Neural cell (in vitro differentiated cells): ENCODE data around the gene DNAAF3. TPM values are rescaled to one million over a fixed set of nuclear protein-coding genes. Genes with fewer than 3 reads are reported as not detected.
A peak's percentile ranks its signal among the peaks of the same experiment; 100 is the strongest.

Experiments used
- H2AFZ ChIP-seq: fragments of 200-600, 300-800 bp; sonication (generic), shearing (Covaris generic); 2 replicates; pipeline ENCODE4 v1.6.0; 2014; ENCODE audit warnings: low read depth, mild to moderate bottlenecking, antibody characterized with exemption, low read length, moderate library complexity
- H3F3A ChIP-seq: fragments of 200-600 bp; shearing (Covaris generic); 2 replicates; pipeline ENCODE4 v1.6.1; 2016; ENCODE audit warnings: mild to moderate bottlenecking, moderate library complexity, mixed read lengths, antibody characterized with exemption, low read length; ENCODE audit not compliant: insufficient read depth, poor library complexity, severe bottlenecking
- H3K27ac ChIP-seq: fragments of 200-600, 300-800 bp; sonication (generic), shearing (Covaris generic); 2 replicates; pipeline ENCODE4 v1.5.1; 2014; ENCODE audit warnings: mild to moderate bottlenecking, low read length, moderate library complexity
- H3K27me3 ChIP-seq: fragments of 300-800, 200-600 bp; sonication (generic), shearing (Covaris generic); 2 replicates; pipeline ENCODE4 v1.6.0; 2014; ENCODE audit warnings: mild to moderate bottlenecking, low read depth, low read length, moderate library complexity; ENCODE audit not compliant: insufficient read depth
- H3K36me3 ChIP-seq: fragments of 300-800, 200-600 bp; sonication (generic), shearing (Covaris generic); 2 replicates; pipeline ENCODE4 v1.5.1; 2014; ENCODE audit warnings: mild to moderate bottlenecking, antibody characterized with exemption, low read length, moderate library complexity; ENCODE audit not compliant: insufficient read depth
- H3K4me2 ChIP-seq: fragments of 300-800, 200-600 bp; sonication (generic), shearing (Covaris generic); 2 replicates; pipeline ENCODE4 v1.6.0; 2014; ENCODE audit warnings: mild to moderate bottlenecking, low read length
- H3K4me3 ChIP-seq: fragments of 300-800, 200-600 bp; sonication (generic), shearing (Covaris generic); 2 replicates; pipeline ENCODE4 v1.5.1; 2014; ENCODE audit warnings: mild to moderate bottlenecking, low read length, moderate library complexity
- H3K79me2 ChIP-seq: fragments of 200-600 bp; shearing (Covaris generic); replicated peaks from 2 replicates; pipeline ENCODE4 v1.6.0; 2014; ENCODE audit warnings: mild to moderate bottlenecking, low read length, moderate library complexity; ENCODE audit not compliant: insufficient read depth
- H3K9ac ChIP-seq: fragments of 300-800, 200-600 bp; sonication (generic), shearing (Covaris generic); 2 replicates; pipeline ENCODE4 v1.6.1; 2016; ENCODE audit warnings: mild to moderate bottlenecking, low read length, mixed read lengths
- H3K9me2 ChIP-seq: fragments of 200-600 bp; shearing (Covaris generic); 2 replicates; pipeline ENCODE4 v1.6.1; 2016; ENCODE audit warnings: mild to moderate bottlenecking, low read length, mixed read lengths; ENCODE audit not compliant: insufficient read depth
- H3K9me3 ChIP-seq: fragments of 200-600, 300-800 bp; sonication (generic), shearing (Covaris generic); 2 replicates; pipeline ENCODE4 v1.6.1; 2016; ENCODE audit warnings: mild to moderate bottlenecking, mixed run types, low read length, moderate library complexity, mixed read lengths
- H4K20me1 ChIP-seq: fragments of 200-600 bp; shearing (Covaris generic); 2 replicates; pipeline ENCODE4 v1.6.1; 2016; ENCODE audit warnings: mild to moderate bottlenecking, mixed run types; ENCODE audit not compliant: insufficient read depth
- CTCF ChIP-seq: fragments of 450-650 bp; IDR thresholded peaks from 2 replicates; pipeline ENCODE4 v1.5.1; 2014; ENCODE audit warnings: antibody characterized with exemption, mild to moderate bottlenecking, moderate library complexity; ENCODE audit not compliant: poor library complexity, severe bottlenecking
- EP300 ChIP-seq: fragments of 450-650 bp; conservative IDR thresholded peaks from 2 replicates; pipeline ENCODE4 v1.6.1; 2014; ENCODE audit warnings: antibody characterized with exemption, mild to moderate bottlenecking, moderate library complexity; ENCODE audit not compliant: poor library complexity, severe bottlenecking
- EZH2 ChIP-seq: fragments of 200-600, 300-800 bp; shearing (Covaris generic), sonication (generic); IDR thresholded peaks from 2 replicates; pipeline ENCODE4 v1.6.1; 2014; ENCODE audit warnings: antibody characterized with exemption, low read length, borderline replicate concordance, mild to moderate bottlenecking; ENCODE audit not compliant: insufficient read depth, poor library complexity, severe bottlenecking
- MXI1 ChIP-seq: fragments of 450-650 bp; conservative IDR thresholded peaks from 2 replicates; pipeline ENCODE4 v1.6.1; 2014; ENCODE audit warnings: antibody characterized with exemption, mild to moderate bottlenecking; ENCODE audit not compliant: poor library complexity, severe bottlenecking
- POLR2AphosphoS5 ChIP-seq: IDR thresholded peaks from 2 replicates; pipeline ENCODE4 v1.6.1; 2012
- RAD21 ChIP-seq: fragments of 450-650 bp; conservative IDR thresholded peaks from 2 replicates; pipeline ENCODE4 v1.6.1; 2014; ENCODE audit warnings: antibody characterized with exemption, mild to moderate bottlenecking, moderate library complexity
- REST ChIP-seq: IDR thresholded peaks from 2 replicates; pipeline ENCODE4 v1.6.1; 2012; ENCODE audit warnings: borderline replicate concordance
- SMC3 ChIP-seq: fragments of 450-650 bp; conservative IDR thresholded peaks from 2 replicates; pipeline ENCODE4 v1.6.1; 2014; ENCODE audit warnings: antibody characterized with exemption, mild to moderate bottlenecking, moderate library complexity; ENCODE audit not compliant: poor library complexity
- TAF1 ChIP-seq: IDR thresholded peaks from 2 replicates; pipeline ENCODE4 v1.6.1; 2012; ENCODE audit warnings: low read depth
- polyA plus RNA-seq: library from polyadenylated mRNA; depleted of rRNA; stranded (reverse); fragments of >200 nt; gene quantifications from 2 replicates; pipeline ENCODE4 v1.2.3, GENCODE V29; 2014

Gene DNAAF3
- polyA plus RNA-seq, 1 donor from 2014 or later: 0.38 TPM

- H3F3A ChIP-seq: no peaks in the 10 kb centered on the region
- H3K9ac ChIP-seq: no peak overlapping the region
- no peak overlapping the region for H3K27ac ChIP-seq
- H3K9me2 ChIP-seq: no peaks in the 10 kb centered on the region
- H3K4me2 ChIP-seq: no peak overlapping the region
- peaks cover 9% of the 10 kb centered on the region for H4K20me1 ChIP-seq
- H3K79me2 ChIP-seq: peaks cover 46% of the 10 kb centered on the region
- no peak overlapping the region for H2AFZ ChIP-seq
- H3K9me3 ChIP-seq: no peaks in the 10 kb centered on the region
- H3K4me3 ChIP-seq: peak overlapping the region; percentile 17
- H3K36me3 ChIP-seq: no peaks in the 10 kb centered on the region
- no peaks in the 10 kb centered on the region for H3K27me3 ChIP-seq
- no peak for TF ChIP-seq EP300
- TF ChIP-seq EZH2: no peak
- no peak for TF ChIP-seq RAD21
- TF ChIP-seq MXI1: no peak
- no peak for TF ChIP-seq TAF1
- TF ChIP-seq SMC3: no peak
- no peak for TF ChIP-seq REST
- TF ChIP-seq CTCF: no peak
- no peak for TF ChIP-seq POLR2AphosphoS5
Measured at GRCh38 chr19:55112777-55113569, 53.4 kb downstream of the DNAAF3 start.

GRCh38 chr19:55112246-55112776 is 54.1 kb downstream of the DNAAF3 start:
- Histone ChIP-seq H3K4me3 (no peak overlapping the region), H3K4me2 (no peak overlapping the region), H3K27ac (no peak overlapping the region), H3K9me3 (no peaks in the 10 kb centered on the region), H3K36me3 (no peaks in the 10 kb centered on the region), H3K9me2 (no peaks in the 10 kb centered on the region), H3K9ac (no peak overlapping the region), H3K79me2 (peaks cover 46% of the 10 kb centered on the region), H2AFZ (no peak overlapping the region), H3F3A (no peaks in the 10 kb centered on the region), H3K27me3 (no peaks in the 10 kb centered on the region), H4K20me1 (peaks cover 9% of the 10 kb centered on the region)
- TF ChIP-seq POLR2AphosphoS5 (no peak), EZH2 (no peak), CTCF (no peak), TAF1 (no peak), MXI1 (no peak), SMC3 (no peak), REST (no peak), EP300 (no peak), RAD21 (no peak)
